ENCODE data around the gene ZBTB49.

ZBTB49 gene

DNA sequence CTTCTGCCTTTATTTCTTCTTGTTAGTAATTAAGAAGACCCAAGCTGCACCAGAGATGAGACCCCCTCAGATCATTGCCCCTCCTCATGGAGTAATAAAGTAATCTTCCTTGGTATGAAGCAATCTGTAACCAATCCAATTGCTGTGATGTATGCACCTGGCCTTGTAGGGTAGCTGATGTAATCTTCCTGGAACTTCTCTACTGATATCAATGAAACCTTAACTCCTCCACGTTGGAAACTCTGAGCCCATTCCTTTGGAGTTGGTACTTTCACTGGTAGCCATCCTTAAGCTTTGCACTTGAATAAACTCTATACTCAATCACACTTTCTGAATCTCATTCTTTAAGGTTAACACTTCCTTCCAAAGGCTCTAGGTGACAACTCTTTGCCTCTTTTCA lies 65.3 kb downstream of the ZBTB49 start:
- no peak for FAIRE-seq

DNA sequence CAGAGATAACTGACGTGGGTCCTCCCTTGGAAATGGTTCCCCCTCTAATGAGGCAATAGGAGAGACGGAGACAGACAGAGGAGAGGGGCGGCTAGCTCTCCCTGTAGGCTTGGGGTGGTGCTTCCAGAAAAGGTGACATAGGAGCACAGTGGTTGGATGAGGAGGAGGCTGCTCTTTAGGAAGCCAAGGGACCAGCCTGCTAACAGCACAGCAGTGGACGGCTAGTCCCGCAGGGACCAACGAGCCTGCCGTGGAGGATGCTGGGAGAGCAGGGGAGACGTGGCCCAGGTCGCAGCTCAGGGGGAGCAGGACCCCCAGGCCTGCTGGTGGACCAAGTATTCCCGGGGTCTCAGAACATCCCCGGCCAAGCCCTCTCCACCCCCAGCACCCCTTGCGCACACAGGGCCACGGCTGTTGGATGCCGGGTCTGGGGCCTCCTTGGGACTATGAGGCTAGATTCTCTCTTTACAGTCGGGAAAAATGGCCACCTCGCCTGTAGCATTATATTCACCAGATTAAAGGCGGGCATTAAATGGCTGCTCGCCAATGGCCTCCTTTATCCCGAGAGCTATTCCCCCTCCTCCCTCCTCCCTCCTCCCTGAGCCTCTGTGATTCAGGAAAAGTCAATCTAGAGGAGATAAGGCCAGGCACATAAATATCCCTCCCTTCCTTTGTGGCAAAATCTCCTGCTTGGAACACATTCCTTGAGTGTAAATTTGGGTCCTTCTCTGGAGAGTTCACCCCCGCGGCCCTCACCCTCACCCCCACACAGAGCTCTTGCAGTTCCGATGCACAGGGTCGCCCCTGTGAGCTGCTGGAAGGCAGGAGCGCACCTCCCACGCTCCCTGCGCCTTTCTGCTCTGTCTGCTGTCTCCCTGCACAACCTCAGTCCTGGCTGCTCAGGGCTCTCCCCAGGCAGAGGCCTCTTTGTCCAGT lies 66.3 kb downstream of the ZBTB49 start:
- no peak for FAIRE-seq

More for the DNA sequence above, 65.3 kb downstream of the ZBTB49 start:
- DNase-seq (ENCODE audit: low spot score), result no peak

DNA sequence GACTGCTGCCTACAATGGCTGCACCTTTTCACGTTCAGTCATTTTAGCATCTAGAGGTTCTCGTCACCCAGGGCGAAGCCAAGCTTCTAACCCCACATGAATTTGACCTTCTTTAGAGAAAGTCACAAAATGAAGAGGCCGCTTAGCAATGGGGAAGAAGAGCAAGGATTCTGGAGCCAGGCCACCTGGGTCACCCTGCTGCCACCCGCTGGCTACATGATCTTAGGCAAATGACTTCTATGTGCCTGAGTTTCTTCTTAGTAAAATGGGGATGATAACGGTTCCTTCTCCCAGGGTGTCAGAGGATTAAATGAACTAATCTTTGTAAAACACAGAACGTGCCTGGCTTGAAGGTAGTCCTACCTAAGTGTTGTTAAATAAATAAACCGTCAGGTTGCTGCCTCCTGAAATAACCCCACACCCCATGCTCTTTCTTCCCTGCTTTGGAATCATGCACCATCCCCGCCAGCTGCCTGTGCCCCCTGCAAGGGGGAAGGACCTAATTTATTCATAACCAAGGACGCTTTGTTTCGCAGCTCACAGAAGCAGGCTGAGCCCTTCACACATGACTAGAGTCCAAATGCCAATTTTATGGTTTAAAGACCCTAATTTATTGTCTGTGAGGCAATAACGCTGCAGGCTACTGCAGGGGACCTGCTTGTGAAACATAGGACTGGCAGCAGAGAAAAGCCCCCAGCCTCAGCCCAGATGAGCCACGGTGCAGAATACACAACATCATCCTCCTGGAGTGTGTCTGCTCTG lies 68.2 kb downstream of the ZBTB49 start:
- FAIRE-seq, result no peak
- DNase-seq (ENCODE audit: low spot score), result no peak

More for the DNA sequence above, 66.3 kb downstream of the ZBTB49 start:
- no peak for DNase-seq (ENCODE audit: low spot score)

DNA sequence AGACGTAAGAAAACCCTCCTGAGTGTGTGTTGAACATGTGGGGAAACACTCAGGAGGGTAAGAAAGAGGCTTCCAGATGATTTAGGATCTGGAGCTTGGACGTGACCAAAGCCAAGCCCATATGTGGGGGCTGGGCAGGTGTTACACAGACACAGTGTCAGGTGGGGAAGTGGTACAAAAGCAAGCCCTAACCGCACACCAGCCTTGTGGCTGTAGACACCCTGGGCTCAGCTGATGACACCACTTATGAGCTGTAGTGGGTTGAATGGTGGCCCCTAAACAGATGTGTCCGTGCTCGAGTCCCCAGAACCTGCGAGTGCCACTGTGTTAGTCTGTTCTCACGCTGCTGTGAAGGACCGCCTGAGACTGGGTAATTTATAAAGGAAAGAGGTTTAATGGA lies 71.8 kb downstream of the ZBTB49 start:
- no peak for FAIRE-seq
- no peak for DNase-seq (ENCODE audit: low spot score)

DNA sequence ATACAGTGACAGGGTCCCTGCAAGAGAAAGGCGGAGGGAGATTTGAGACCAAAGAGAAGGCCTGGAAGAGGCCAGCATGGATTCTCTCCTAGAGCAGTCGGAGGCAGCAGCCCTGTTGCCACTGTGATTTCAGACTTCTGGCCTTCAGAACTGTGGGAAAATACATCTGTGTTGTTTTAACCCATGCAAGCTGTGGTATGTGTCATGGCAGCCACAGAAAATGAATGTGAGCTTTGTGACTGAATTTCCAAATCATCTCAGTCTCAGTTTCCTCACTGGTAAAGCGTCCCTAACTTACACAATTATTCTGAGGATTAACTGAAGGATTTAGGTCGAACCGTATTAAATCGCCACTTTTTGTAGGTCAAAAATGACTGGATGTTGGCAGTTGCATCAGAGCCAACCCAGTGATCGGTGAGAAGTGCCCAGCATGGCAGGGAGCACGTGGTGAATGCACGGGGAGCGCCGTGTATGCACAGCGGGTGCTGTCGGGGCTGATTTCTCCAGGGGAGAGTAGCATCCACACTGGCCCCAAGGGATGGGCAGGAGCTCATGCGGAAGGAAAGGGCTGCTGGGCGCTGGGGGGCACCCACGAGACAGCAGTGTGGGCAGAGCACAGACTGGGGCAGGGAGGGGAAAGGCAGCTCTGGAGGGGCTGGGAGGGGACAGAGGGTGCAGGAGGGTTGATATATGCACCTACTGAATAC lies 73.1 kb downstream of the ZBTB49 start:
- FAIRE-seq (no peak), DNase-seq (ENCODE audit: low spot score) (no peak)

DNA sequence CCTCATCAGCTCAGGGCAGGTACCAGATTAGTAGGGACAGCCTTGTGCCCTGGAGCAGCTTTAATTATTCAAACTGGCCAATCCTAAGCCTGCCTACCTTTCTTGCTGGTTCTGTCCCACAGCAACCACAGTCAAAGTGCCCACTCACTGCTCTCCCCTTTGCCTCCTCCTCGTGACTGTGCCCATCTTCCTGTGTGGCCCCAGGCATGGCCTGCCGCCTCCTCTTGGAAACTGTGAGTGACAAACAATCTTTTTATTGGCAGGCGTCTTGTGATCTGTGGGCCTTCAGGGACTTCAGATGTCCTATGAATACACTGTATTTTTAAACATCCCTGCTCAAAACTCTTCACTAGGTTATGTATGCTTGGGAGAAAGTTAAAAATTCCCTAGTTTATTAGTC lies 74.0 kb downstream of the ZBTB49 start:
- no peak for DNase-seq (ENCODE audit: low spot score)
- FAIRE-seq, result no peak

DNA sequence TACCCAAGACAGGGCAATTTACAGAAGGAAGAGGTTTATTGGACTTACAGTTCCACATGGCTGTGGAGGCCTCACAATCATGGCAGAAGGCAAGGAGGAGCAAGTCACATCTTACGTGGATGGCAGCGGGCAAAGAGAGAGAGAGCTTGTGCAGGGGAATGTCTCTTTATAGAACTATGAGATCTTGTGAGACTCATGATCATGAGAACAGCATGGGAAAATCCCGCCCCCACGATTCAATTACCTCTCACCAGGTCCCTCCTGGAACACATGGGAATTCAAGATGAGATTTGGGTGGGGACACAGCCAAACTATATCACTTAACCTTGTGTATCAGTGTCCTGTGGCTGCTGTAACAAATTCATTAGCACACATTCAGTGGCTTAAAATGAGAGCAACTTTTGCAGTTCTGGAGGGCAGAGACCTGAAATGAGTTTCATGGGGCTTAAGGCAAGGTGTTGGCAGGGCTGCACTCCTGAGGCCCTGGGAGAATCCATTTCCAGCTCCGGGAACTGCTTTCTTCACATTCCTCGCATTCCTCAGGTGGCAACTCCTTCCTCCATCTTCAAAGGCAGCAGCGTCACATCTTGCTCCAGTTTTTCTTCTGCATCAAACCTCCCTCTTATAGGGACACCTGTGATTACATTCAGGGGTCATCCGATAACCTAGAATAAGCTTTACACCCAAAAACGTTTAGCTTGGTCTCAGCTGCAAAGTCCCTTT lies 74.6 kb downstream of the ZBTB49 start:
- FAIRE-seq, result no peak
- DNase-seq (ENCODE audit: low spot score), result peak; percentile 17

DNA sequence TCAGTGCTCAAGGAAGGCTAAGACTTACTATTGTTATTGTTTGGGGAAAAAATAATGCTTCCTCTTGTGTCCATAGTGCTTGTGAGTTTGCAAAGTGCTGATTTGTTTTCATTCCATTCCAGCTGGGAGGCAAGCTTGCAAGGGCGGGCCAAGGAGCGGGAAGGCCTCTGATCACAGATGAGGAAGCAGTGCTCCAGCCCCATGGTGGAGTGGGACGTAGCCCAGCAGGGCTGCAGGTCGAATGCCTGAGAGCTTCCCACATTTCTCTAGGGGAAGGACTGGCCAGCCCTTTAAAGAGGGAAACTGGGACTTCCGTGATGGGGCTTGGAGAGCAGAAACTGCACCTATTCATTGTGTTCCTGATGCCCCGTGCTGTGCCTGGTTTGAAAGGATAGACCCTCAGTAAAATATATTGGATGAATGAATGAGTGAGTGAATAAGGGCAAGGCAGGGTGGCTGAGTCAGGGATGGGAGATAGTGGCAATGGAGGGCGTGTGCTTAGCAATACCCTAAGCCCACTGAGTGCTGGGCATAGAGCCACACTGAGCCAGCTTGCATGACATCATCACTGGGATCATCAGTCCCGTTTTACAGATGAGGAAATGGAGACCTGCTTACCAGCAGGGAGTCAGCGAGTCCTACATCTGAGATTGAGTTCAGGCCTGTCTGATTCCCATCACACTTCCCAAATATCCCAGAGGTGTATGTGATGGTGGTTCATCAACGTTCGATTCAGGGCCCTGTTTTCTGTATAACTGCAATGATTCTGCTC lies 78.9 kb downstream of the ZBTB49 start:
- no peak for FAIRE-seq
- no peak for DNase-seq (ENCODE audit: low spot score)

Data from urothelium cell line (cell line).